K562 (cell line): Measurements from ENCODE around the gene NQO2. TPM values are rescaled to one million over a fixed set of nuclear protein-coding genes. Genes with fewer than 3 reads are reported as not detected.

ENCODE experiments used
- ATAC-seq: fragments of 200-7000 bp; cut with Tn5 transposase; 3 replicates; pipeline ENCODE4 v1.9.1; 2020; ENCODE audit warnings: moderate library complexity
- BruUV-seq: library from RNA; stranded (reverse); fragments of 400-500 nt; replicated peaks from 2 replicates; lab custom pipeline; 2021; lab: Mats Ljungman, UMichigan
- CTCF ChIA-PET: fragments of 300-600 bp; formaldehyde crosslinking; extraction: SDS; loops from one replicate; lab custom pipeline; 2021; ENCODE audit warnings: low intra/inter-chr PET ratio; lab: Yijun Ruan, JAX
- POLR2A ChIA-PET: fragments of 300-600, 350-650 bp; sonication (Branson Sonifier 250); formaldehyde crosslinking; extraction: SDS; loops from one replicate; lab custom pipeline; 2021; ENCODE audit warnings: antibody characterized with exemption, inconsistent platforms; lab: Yijun Ruan, JAX
- DNase-seq, 4 experiments: peaks; one replicate each; pipeline versions ENCODE4 v3.0.0 to v3.0.0-alpha.2; 2011 to 2018; ENCODE audit warnings: low spot score in 3 of 4, mixed read lengths in 3 of 4; ENCODE audit errors: extremely low read depth in 1 of 4
- FAIRE-seq: peaks from 2 replicates; lab custom pipeline; 2011; peaks lifted over from hg19 to GRCh38; lab: Jason Lieb, UNC
- H2AFZ ChIP-seq: 2 replicates; pipeline ENCODE4 v1.6.0; 2011; ENCODE audit warnings: low read depth, low read length, control low read depth, inconsistent platforms
- H3K27ac ChIP-seq: fragments of 200-600 bp; 3 replicates; pipeline ENCODE4 v1.8.0; 2011; ENCODE audit warnings: low read depth, mild to moderate bottlenecking, control low read depth, inconsistent platforms, low read length, moderate library complexity, mixed read lengths; ENCODE audit errors: extremely low read depth
- H3K27me3 ChIP-seq, 2 experiments: fragments of 300-600 bp in 1 of 2; 2 replicates in 1 of 2; 3 replicates in 1 of 2; pipeline versions ENCODE4 v1.6.0 to v1.8.0; 2011; ENCODE audit warnings: inconsistent platforms in 2 of 2, low read length in 2 of 2, mild to moderate bottlenecking in 1 of 2, mixed read lengths in 1 of 2, moderate library complexity in 1 of 2; ENCODE audit not compliant: control insufficient read depth in 2 of 2, insufficient read depth in 2 of 2
- H3K36me3 ChIP-seq: fragments of 300-600 bp; 3 replicates; pipeline ENCODE4 v1.8.0; 2011; ENCODE audit warnings: mild to moderate bottlenecking, low read length, inconsistent platforms; ENCODE audit not compliant: control insufficient read depth, insufficient read depth
- H3K4me1 ChIP-seq, 2 experiments: fragments of 200-600 bp in 1 of 2; replicated peaks in 1 of 2; 2 replicates in 1 of 2; 3 replicates in 1 of 2; pipeline versions ENCODE4 v1.5.1 to v1.8.0; 2011; ENCODE audit warnings: inconsistent platforms in 2 of 2, low read length in 2 of 2, mild to moderate bottlenecking in 1 of 2, mixed read lengths in 1 of 2, moderate library complexity in 1 of 2; ENCODE audit not compliant: control insufficient read depth in 2 of 2, insufficient read depth in 2 of 2
- H3K4me2 ChIP-seq: 2 replicates; pipeline ENCODE4 v1.6.1; 2011; ENCODE audit warnings: low read length, control low read depth, inconsistent platforms, mixed read lengths; ENCODE audit not compliant: insufficient read depth
- H3K4me3 ChIP-seq: fragments of 200-600 bp; sonication (generic), shearing (Covaris generic); 2 replicates; pipeline ENCODE4 v1.5.1; 2016; ENCODE audit warnings: control low read depth, inconsistent platforms
- H3K79me2 ChIP-seq: fragments of 200-600 bp; 3 replicates; pipeline ENCODE4 v1.8.0; 2011; ENCODE audit warnings: low read length, inconsistent platforms; ENCODE audit not compliant: control insufficient read depth, insufficient read depth
- H3K9ac ChIP-seq, 2 experiments: 2 replicates each; pipeline versions ENCODE4 v1.6.0 to v1.6.1; 2011; ENCODE audit warnings: low read depth in 2 of 2, low read length in 2 of 2, control low read depth in 1 of 2, inconsistent platforms in 1 of 2, mild to moderate bottlenecking in 1 of 2, mixed read lengths in 1 of 2; ENCODE audit not compliant: insufficient read depth in 1 of 2
- H3K9me1 ChIP-seq: one replicate; pipeline ENCODE4 v1.6.0; 2011; ENCODE audit warnings: inconsistent platforms, mild to moderate bottlenecking, low read length, moderate library complexity; ENCODE audit not compliant: control insufficient read depth, insufficient read depth
- H3K9me3 ChIP-seq: replicated peaks from 2 replicates; pipeline ENCODE4 v1.5.1; 2011; ENCODE audit warnings: low read depth, low read length, inconsistent platforms; ENCODE audit not compliant: control insufficient read depth, insufficient read depth
- H4K20me1 ChIP-seq: replicated peaks from 2 replicates; pipeline ENCODE4 v1.6.1; 2011; ENCODE audit warnings: low read length, inconsistent platforms, mixed read lengths; ENCODE audit not compliant: control insufficient read depth, insufficient read depth
- HDAC3 ChIP-seq: fragments of 450-650 bp; IDR thresholded peaks from 2 replicates; pipeline ENCODE4 v1.6.1; 2018; ENCODE audit warnings: borderline replicate concordance, mild to moderate bottlenecking, moderate library complexity; ENCODE audit not compliant: partially characterized antibody
- JUNB ChIP-seq: fragments of 450-650 bp; formaldehyde crosslinking; conservative IDR thresholded peaks from 2 replicates; pipeline ENCODE4 v1.4.0; 2020; ENCODE audit warnings: mild to moderate bottlenecking
- PHF8 ChIP-seq: fragments of 200-600 bp; sonication (generic); IDR thresholded peaks from 2 replicates; pipeline ENCODE4 v1.6.1; 2012; ENCODE audit warnings: mixed run types, mild to moderate bottlenecking, inconsistent platforms, low read length, moderate library complexity, borderline replicate concordance
- RBM17 ChIP-seq: fragments of 200-400 bp; formaldehyde crosslinking; IDR thresholded peaks from 2 replicates; pipeline ENCODE4 v1.6.1; 2017; ENCODE audit warnings: low read depth, mild to moderate bottlenecking, low read length, borderline replicate concordance
- ZKSCAN8 ChIP-seq: fragments of 200-800 bp; sonication (Bioruptor generic); IDR thresholded peaks from 2 replicates; pipeline ENCODE4 v1.6.1; 2016; ENCODE audit warnings: missing genetic modification characterization, missing compliant biosample characterization
- WGBS: fragments of 100-300 bp; shearing (Covaris generic); methylation state at CpG from one replicate; pipeline ENCODE4 v1.1.6; 2016; ENCODE audit warnings: low coverage, mixed read lengths; ENCODE audit not compliant: insufficient coverage; ENCODE audit errors: missing lambda C conversion rate; 5-methylcytosine and 5-hydroxymethylcytosine counted together
- in situ Hi-C: fragments of 300-500 bp; cut with MboI; formaldehyde crosslinking; loops from 4 replicates; pipeline ENCODE4 v1.15.0; 2018; ENCODE audit warnings: inconsistent platforms, mixed read lengths
- intact Hi-C: fragments of 100-400 bp; cut with micrococcal nuclease; formaldehyde crosslinking; loops from 2 replicates; pipeline ENCODE4 v1.14.2; 2022
- polyA plus RNA-seq, 8 experiments: library from polyadenylated mRNA; depleted of rRNA in 4 of 8; stranded (reverse) in 5 of 8; unstranded in 3 of 8; fragments of >200 nt; fragmentation: Nextera tagmentation in 2 of 8; fragmentation: Illumina TruSeq in 1 of 8; extraction: Ambion mirVana in 2 of 8; extraction: Trizol in 1 of 8; gene quantifications; 2 replicates each; pipeline versions ENCODE4 v1.2.1 to v1.2.3, GENCODE V29; 2011 to 2014; ENCODE audit warnings: inconsistent platforms in 1 of 8, missing spikeins in 1 of 8
- total RNA-seq, 7 experiments: library from RNA; depleted of rRNA in 6 of 7; stranded (reverse); fragments of >200 nt in 6 of 7; fragmentation: Illumina TruSeq in 2 of 7; extraction: Trizol in 2 of 7; gene quantifications; 2 replicates each; pipeline versions ENCODE4 v1.2.1 to v1.2.3, GENCODE V29; 2011 to 2021; ENCODE audit warnings: low replicate concordance in 1 of 7
- TF ChIP-seq, protein P1 (sequence below): fragments of 450-650 bp; IDR thresholded peaks from 2 replicates; pipeline ENCODE4 v1.7.1; 2018; ENCODE audit warnings: mild to moderate bottlenecking, low read depth; ENCODE audit not compliant: partially characterized antibody
- TF ChIP-seq, protein P2 (sequence below): fragments of 450-650 bp; IDR thresholded peaks from 2 replicates; pipeline ENCODE4 v1.6.1; 2014; ENCODE audit warnings: low read depth, mild to moderate bottlenecking, moderate library complexity, borderline replicate concordance
- TF ChIP-seq, protein P3 (sequence below): fragments of 150-350 bp; IDR thresholded peaks from 2 replicates; pipeline ENCODE4 v1.6.1; 2014; ENCODE audit warnings: low read depth, mild to moderate bottlenecking, low read length, borderline replicate concordance

The NQO2 gene
- total and polyA plus RNA-seq, 9 of the 15 experiments (the other 6 are each of a cell fraction or from before 2014, with no cell fraction given): 54.6 to 214 (median 116) TPM

- TF ChIP-seq, protein P1, sequence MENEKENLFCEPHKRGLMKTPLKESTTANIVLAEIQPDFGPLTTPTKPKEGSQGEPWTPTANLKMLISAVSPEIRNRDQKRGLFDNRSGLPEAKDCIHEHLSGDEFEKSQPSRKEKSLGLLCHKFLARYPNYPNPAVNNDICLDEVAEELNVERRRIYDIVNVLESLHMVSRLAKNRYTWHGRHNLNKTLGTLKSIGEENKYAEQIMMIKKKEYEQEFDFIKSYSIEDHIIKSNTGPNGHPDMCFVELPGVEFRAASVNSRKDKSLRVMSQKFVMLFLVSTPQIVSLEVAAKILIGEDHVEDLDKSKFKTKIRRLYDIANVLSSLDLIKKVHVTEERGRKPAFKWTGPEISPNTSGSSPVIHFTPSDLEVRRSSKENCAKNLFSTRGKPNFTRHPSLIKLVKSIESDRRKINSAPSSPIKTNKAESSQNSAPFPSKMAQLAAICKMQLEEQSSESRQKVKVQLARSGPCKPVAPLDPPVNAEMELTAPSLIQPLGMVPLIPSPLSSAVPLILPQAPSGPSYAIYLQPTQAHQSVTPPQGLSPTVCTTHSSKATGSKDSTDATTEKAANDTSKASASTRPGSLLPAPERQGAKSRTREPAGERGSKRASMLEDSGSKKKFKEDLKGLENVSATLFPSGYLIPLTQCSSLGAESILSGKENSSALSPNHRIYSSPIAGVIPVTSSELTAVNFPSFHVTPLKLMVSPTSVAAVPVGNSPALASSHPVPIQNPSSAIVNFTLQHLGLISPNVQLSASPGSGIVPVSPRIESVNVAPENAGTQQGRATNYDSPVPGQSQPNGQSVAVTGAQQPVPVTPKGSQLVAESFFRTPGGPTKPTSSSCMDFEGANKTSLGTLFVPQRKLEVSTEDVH: no peak
- TF ChIP-seq, all 486 proteins: peak for 7
Observed at GRCh38 chr6:3001146-3001772, 1.6 kb downstream of the NQO2 start (continued).

DNA sequence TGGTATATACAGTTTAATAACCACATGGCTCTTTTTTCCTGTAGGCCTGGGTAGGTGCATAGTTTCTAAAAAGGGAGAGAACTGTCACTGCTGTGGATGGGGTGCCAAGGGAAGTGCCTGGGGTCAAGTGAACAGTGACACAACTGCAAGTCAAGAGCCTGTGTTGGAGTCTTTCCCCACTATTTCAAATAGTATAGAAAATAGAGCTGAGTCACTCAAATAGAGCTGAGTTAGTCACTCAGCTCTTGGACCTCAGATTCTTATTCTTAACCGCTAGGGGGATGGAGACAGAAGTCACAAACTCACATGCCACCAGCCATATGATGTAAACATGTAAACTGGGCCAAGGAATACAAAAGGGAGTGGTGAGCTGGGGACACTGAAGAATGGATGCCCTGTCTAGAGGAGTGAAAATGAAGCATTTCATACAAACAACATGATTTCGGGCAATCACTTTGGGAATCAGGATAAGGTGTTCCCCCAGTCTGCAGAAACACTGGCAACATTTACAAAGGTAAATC is 2.1 kb downstream of the NQO2 start:
- BruUV-seq: no TSS peak
- Histone ChIP-seq H3K4me1 (peaks cover 23 to 27% of the 10 kb centered on the region in 2 experiments; a peak in 4 of 5 replicates), H3K27me3 (no peaks in the 10 kb centered on the region), H3K4me2 (peak overlapping the region; percentile 89), H4K20me1 (no peaks in the 10 kb centered on the region), H3K27ac (peak overlapping the region; percentile 69), H3K9ac (peak overlapping the region in 1 of 2 experiments; percentile 90; a peak in 2 of 4 replicates), H3K9me3 (0 out of 2 replicates have a peak, but pooled peaks cover 2% of the 10 kb centered on the region), H3K79me2 (peaks cover 58% of the 10 kb centered on the region), H3K36me3 (peaks cover 46% of the 10 kb centered on the region), H3K9me1 (no peaks in the 10 kb centered on the region), H2AFZ (no peak overlapping the region), H3K4me3 (peak overlapping the region; percentile 86)
- ATAC-seq (peak; percentile 55), FAIRE-seq (peak; percentile 92), DNase-seq (peak; percentile 69 to 93 (median 76))
- ChIA-PET POLR2A (interaction anchor here (0.6 to 7.2 kb wide), 34 partner anchors 9 to 1350 kb away, joined by 3 to 95 read pairs (median 6); partner anchors contain the start of genes RIPK1, SERPINB1 and SERPINB9), CTCF (interaction anchor here (0.5 to 1.4 kb wide), 3 partner anchors 46 to 82 kb away, joined by 3 to 5 read pairs (median 3); no protein-coding TSS in a partner anchor)
- intact Hi-C loops: loop anchor here (1.0 to 2.0 kb wide), 2 partner anchors 21 to 51 kb away; no protein-coding TSS in a partner anchor
- WGBS: 25% methylated on average over 2 of the region's 2 CpGs
- in situ Hi-C loops: loop anchor here (5.0 kb wide), 1 partner anchor 50 kb away; no protein-coding TSS in a partner anchor
- TF ChIP-seq ZKSCAN8 (no peak; the same call in 1 of the 2 replicates), PHF8 (no peak), JUNB (no peak; the same call in 1 of the 2 replicates), RBM17 (no peak), HDAC3 (peak; percentile 74)
- TF ChIP-seq, protein P2, sequence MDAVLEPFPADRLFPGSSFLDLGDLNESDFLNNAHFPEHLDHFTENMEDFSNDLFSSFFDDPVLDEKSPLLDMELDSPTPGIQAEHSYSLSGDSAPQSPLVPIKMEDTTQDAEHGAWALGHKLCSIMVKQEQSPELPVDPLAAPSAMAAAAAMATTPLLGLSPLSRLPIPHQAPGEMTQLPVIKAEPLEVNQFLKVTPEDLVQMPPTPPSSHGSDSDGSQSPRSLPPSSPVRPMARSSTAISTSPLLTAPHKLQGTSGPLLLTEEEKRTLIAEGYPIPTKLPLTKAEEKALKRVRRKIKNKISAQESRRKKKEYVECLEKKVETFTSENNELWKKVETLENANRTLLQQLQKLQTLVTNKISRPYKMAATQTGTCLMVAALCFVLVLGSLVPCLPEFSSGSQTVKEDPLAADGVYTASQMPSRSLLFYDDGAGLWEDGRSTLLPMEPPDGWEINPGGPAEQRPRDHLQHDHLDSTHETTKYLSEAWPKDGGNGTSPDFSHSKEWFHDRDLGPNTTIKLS: peak; percentile 57; the same call in 1 of the 2 replicates
- TF ChIP-seq, protein P3, sequence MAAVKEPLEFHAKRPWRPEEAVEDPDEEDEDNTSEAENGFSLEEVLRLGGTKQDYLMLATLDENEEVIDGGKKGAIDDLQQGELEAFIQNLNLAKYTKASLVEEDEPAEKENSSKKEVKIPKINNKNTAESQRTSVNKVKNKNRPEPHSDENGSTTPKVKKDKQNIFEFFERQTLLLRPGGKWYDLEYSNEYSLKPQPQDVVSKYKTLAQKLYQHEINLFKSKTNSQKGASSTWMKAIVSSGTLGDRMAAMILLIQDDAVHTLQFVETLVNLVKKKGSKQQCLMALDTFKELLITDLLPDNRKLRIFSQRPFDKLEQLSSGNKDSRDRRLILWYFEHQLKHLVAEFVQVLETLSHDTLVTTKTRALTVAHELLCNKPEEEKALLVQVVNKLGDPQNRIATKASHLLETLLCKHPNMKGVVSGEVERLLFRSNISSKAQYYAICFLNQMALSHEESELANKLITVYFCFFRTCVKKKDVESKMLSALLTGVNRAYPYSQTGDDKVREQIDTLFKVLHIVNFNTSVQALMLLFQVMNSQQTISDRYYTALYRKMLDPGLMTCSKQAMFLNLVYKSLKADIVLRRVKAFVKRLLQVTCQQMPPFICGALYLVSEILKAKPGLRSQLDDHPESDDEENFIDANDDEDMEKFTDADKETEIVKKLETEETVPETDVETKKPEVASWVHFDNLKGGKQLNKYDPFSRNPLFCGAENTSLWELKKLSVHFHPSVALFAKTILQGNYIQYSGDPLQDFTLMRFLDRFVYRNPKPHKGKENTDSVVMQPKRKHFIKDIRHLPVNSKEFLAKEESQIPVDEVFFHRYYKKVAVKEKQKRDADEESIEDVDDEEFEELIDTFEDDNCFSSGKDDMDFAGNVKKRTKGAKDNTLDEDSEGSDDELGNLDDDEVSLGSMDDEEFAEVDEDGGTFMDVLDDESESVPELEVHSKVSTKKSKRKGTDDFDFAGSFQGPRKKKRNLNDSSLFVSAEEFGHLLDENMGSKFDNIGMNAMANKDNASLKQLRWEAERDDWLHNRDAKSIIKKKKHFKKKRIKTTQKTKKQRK: no peak
